Mammary epithelial cell (primary cell): ENCODE data around the gene ZBTB17.

Source experiments
- CTCF ChIP-seq, 2 donors: IDR thresholded peaks in 1 of 2; conservative IDR thresholded peaks in 1 of 2; 2 replicates each; pipeline ENCODE4 v1.5.1; 2011 to 2012; ENCODE audit warnings: inconsistent platforms in 2 of 2, low read length in 2 of 2, mild to moderate bottlenecking in 2 of 2, control low read depth in 1 of 2, low read depth in 1 of 2; ENCODE audit not compliant: insufficient read depth in 1 of 2; ENCODE audit errors: extremely low read depth in 1 of 2
- EZH2 ChIP-seq: IDR thresholded peaks from 2 replicates; pipeline ENCODE4 v1.6.1; 2012; ENCODE audit warnings: low read length, inconsistent platforms, borderline replicate concordance

GRCh38 chr1:15955552-15955951, 20.3 kb downstream of the ZBTB17 start:
- TF ChIP-seq EZH2 (no peak), CTCF (conservative IDR thresholded peaks at IDR 0.05 in 1 of 2, IDR thresholded peaks at IDR 0.05 in 1 of 2; ENCODE audit: extremely low read depth in 1 of 2, insufficient read depth in 1 of 2, low read depth in 1 of 2, low read length in 2 of 2) (no peak)
